Omental fat pad (tissue), 4 donors: Measurements from ENCODE around the gene ZNF529. TPM values are rescaled to one million over a fixed set of nuclear protein-coding genes. Genes with fewer than 3 reads are reported as not detected.

Experiments
- ATAC-seq: fragments of 150-250 bp; one replicate; pipeline ENCODE4 v1.9.1; 2016; ENCODE audit warnings: mild to moderate bottlenecking, moderate library complexity; ENCODE audit not compliant: low FRiP score
- DNase-seq: peaks from one replicate; pipeline ENCODE4 v3.0.0-alpha.2; 2019; ENCODE audit warnings: low spot score
- total RNA-seq, 4 donors: library from RNA; depleted of rRNA; stranded (reverse); fragments of >200 nt; gene quantifications; one replicate each; pipeline ENCODE4 v1.1.0, GENCODE V29; 2016
- TF ChIP-seq, protein P1 (sequence below), 3 donors: fragments of 450-650 bp; IDR thresholded peaks; one replicate each; pipeline ENCODE4 v1.5.1; 2016 to 2017; ENCODE audit warnings: antibody characterized with exemption in 3 of 3, mild to moderate bottlenecking in 3 of 3, moderate library complexity in 2 of 3

The ZNF529 gene
- total RNA-seq, 4 donors from 2014 or later, result 9.8 to 17.1 (median 11.9) TPM

DNA sequence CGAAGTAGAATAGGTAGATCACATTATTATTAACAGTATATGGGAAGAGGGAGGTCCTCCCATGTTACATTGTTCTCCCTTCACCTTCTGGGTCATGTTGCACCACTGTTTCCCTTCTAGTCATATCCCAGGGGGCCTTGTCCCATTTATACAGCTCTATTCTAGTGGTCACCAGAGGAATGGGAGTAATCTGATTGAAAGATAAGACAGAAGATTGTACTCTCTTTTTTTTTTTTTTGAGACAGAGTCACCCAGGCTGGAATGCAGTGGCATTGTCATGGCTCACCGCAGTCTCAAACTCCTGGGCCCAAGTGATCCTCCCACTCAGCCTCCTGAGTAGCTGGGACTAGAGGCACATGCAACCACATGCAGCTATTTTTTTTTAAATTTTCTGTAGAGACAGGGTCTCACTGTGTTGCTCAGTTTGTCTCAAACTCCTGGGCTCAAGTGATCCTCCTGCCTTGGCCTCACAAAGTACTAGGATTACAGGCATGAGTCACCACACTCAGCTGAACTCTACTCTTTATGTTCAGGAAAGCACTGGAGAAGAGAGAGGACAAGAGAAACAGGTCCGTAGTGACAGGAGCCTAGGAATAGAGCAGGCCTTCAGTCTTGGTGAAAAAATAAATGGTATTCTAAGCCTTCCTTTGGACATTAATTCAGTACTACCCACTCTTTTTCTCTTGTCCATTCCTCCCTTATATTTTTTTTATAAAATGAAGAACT lies 4.3 kb upstream of the ZNF529 start:
- ATAC-seq, result no peak
- no peak for DNase-seq
- TF ChIP-seq, protein P1, sequence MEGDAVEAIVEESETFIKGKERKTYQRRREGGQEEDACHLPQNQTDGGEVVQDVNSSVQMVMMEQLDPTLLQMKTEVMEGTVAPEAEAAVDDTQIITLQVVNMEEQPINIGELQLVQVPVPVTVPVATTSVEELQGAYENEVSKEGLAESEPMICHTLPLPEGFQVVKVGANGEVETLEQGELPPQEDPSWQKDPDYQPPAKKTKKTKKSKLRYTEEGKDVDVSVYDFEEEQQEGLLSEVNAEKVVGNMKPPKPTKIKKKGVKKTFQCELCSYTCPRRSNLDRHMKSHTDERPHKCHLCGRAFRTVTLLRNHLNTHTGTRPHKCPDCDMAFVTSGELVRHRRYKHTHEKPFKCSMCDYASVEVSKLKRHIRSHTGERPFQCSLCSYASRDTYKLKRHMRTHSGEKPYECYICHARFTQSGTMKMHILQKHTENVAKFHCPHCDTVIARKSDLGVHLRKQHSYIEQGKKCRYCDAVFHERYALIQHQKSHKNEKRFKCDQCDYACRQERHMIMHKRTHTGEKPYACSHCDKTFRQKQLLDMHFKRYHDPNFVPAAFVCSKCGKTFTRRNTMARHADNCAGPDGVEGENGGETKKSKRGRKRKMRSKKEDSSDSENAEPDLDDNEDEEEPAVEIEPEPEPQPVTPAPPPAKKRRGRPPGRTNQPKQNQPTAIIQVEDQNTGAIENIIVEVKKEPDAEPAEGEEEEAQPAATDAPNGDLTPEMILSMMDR (IDR thresholded peaks at IDR 0.05), result no peak

DNA sequence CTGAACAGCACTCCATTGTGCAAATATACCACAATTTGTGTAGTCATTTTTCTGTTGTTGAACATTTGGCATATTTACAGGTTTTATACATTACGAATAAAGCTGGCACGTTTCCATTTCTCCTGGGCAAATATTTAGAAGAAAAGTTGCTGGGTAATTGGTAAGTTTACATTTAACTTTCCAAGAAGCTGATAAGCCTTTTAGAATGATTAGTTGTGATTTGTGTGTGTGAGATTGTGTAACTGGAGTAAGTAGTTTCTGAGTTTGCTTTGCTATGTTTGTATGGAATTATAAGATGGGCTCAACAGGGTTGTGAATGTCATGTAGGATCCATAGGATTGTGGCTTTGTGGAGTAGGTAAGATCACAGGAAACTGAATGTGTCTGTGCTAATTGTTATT lies 1.6 kb upstream of the ZNF529 start:
- ATAC-seq, result no peak
- TF ChIP-seq, protein P1 (IDR thresholded peaks at IDR 0.05), result no peak
- no peak for DNase-seq

DNA sequence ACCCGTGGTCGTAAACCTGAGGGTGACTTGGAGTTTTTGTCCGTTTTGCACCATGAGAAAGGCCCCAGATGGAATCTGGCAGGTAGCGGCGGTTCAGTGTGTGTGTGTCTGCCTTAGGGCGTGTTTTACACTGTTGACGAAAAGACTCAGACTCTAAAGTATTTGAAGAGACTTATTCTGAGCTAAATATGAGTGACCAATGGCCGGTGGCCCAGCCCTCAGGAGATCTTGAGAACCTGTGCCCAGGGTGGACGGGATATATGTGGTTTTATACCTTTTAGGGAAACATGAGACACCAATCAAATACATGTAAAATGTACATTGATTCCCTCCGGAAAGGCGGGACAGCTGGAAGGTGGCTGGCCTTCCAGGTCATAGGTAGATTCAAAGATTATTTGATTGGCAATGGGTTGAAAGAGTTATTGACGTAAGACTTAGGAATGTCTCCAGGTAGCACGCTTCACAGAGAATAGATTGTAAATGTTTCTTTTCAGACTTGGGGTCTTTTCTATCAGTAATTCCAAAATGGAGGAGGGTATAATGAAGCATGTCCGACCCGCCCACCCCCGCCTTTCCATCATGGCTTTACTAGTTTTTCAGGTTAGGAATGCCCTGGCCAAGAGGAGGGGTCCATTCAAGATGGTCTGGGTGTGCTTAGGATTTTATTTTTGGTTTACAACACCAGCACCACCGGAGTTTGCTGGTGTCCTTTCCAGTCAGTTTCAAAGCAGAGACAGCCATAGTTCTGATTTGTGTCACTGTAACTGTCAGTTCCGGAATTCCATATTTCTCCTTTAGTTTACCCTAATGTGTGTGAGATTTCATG lies 1.0 kb upstream of the ZNF529 start:
- DNase-seq (peak; percentile 22), ATAC-seq (peak; percentile 26)
- TF ChIP-seq, protein P1 (IDR thresholded peaks at IDR 0.05), result no peak

DNA sequence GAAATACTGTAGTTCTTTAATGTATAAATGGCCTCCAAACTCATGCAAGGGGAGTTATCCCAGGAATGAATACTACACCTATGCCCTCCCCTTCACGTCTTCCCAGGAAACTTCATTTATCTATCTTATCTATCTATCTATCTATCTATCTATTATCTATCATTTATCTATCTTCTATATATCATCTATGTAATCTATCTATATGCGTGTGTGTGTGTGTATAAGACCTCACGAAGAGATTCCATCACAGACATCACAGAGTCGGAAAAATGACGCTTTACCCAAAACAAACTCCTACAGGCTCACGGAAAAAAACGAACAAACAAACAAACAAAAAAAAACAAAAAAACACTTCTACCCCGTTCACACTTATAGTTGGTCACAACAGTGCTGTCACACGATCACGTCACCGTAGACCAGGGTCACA lies 486 bp downstream of the ZNF529 start:
- DNase-seq (no peak), ATAC-seq (no peak)
- TF ChIP-seq, protein P1 (IDR thresholded peaks at IDR 0.05), result no peak

DNA sequence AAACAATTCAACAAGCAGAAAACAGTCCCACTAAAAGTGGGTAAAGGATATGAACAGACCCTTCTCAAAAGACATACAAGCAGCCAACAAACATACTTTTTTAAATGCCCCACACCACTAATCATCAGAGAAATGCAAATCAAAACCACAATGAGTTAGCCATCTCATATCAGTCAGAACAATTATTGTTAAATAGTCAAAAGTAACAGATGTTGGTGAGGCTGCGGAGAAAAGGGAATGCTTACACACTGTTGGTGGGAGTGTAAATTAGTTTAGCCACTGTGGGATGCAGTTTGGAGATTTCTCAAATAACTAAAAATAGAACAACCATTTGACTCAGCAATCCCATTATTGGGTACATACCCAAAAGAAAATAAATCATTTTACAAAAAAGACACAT lies 8.7 kb downstream of the ZNF529 start:
- DNase-seq (no peak), ATAC-seq (no peak)
- TF ChIP-seq, protein P1 (IDR thresholded peaks at IDR 0.05), result no peak

DNA sequence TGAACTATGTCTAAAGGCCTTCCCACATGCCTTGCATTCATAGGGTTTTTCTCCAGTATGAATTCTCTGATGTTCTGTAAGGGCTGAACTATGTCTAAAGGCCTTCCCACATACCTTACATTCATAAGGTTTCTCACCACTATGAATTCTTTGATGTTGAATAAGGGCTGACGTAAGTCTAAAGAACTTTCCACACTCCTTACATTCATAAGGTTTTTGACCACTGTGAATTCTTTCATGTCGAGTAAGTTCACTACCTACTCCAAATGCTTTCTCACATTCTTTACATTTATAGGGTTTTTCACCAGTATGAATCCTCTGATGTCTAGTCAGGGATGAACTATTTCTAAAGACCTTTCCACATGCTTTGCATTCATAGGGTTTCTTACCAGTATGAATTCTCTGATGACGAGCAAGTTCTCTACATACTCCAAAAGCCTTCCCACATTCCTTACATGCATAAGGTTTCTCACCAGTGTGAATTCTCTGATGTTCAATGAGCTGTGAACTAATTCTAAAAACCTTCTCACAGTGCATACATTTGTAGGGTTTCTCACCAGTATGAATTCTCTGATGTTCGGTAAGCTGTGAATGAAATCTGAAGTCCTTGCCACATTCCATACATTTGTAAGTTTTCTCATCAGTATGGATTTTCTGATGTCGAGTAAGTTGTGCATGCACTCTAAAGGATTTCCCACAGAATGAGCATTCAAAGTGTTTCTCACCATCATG lies 25.9 kb downstream of the ZNF529 start:
- TF ChIP-seq, protein P1 (IDR thresholded peaks at IDR 0.05), result no peak

More for the DNA sequence above, 25.9 kb downstream of the ZNF529 start:
- DNase-seq (no peak), ATAC-seq (no peak)
